Keratinocyte (primary cell): ENCODE measurements around the gene EEF1G. TPM values are rescaled to one million over a fixed set of nuclear protein-coding genes. Genes with fewer than 3 reads are reported as not detected.

ENCODE experiments used
- DNase-seq: peaks from one replicate; pipeline ENCODE4 v3.0.0-alpha.2; 2011; ENCODE audit warnings: low read depth, missing footprints, low spot score
- FAIRE-seq: peaks from 2 replicates; lab custom pipeline; 2011; peaks lifted over from hg19 to GRCh38; lab: Jason Lieb, UNC
- H2AFZ ChIP-seq: 2 replicates; pipeline ENCODE4 v1.6.0; 2012; ENCODE audit warnings: low read length, control low read depth, inconsistent platforms; ENCODE audit not compliant: control insufficient read depth
- H3K27ac ChIP-seq: 2 replicates; pipeline ENCODE4 v1.5.1; 2011; ENCODE audit warnings: low read length; ENCODE audit not compliant: control insufficient read depth, insufficient read depth
- H3K27me3 ChIP-seq: 3 replicates; pipeline ENCODE4 v1.6.0; 2011; ENCODE audit warnings: low read length; ENCODE audit not compliant: control insufficient read depth, insufficient read depth; ENCODE audit errors: extremely low read depth
- H3K36me3 ChIP-seq, 2 experiments: 2 replicates in 1 of 2; 3 replicates in 1 of 2; pipeline ENCODE4 v1.5.1; 2011; ENCODE audit warnings: low read length in 2 of 2, mild to moderate bottlenecking in 1 of 2; ENCODE audit not compliant: control insufficient read depth in 2 of 2, insufficient read depth in 2 of 2; ENCODE audit errors: extremely low read depth in 1 of 2
- H3K4me1 ChIP-seq: 3 replicates; pipeline ENCODE4 v1.5.1; 2011; ENCODE audit warnings: low read length; ENCODE audit not compliant: control insufficient read depth, insufficient read depth; ENCODE audit errors: extremely low read depth
- H3K4me2 ChIP-seq: 3 replicates; pipeline ENCODE4 v1.6.0; 2011; ENCODE audit warnings: low read depth, low read length; ENCODE audit not compliant: control insufficient read depth, insufficient read depth; ENCODE audit errors: extremely low read depth
- H3K4me3 ChIP-seq, 3 experiments: fragments of 200-600 bp in 1 of 3; sonication (generic) in 1 of 3; 2 replicates in 2 of 3; 3 replicates in 1 of 3; pipeline ENCODE4 v1.5.1; 2011 to 2016; ENCODE audit warnings: low read length in 3 of 3, mild to moderate bottlenecking in 3 of 3, control low read depth in 2 of 3, inconsistent platforms in 1 of 3, low read depth in 1 of 3, mixed read lengths in 1 of 3, mixed run types in 1 of 3, moderate library complexity in 1 of 3; ENCODE audit not compliant: control insufficient read depth in 2 of 3, insufficient read depth in 2 of 3; ENCODE audit errors: extremely low read depth in 1 of 3
- H3K79me2 ChIP-seq: 2 replicates; pipeline ENCODE4 v1.6.0; 2012; ENCODE audit warnings: low read length; ENCODE audit not compliant: control insufficient read depth, insufficient read depth
- H3K9ac ChIP-seq: 3 replicates; pipeline ENCODE4 v1.6.0; 2011; ENCODE audit warnings: low read length; ENCODE audit not compliant: control insufficient read depth, insufficient read depth; ENCODE audit errors: extremely low read depth
- H3K9me1 ChIP-seq: 3 replicates; pipeline ENCODE4 v1.6.0; 2011; ENCODE audit warnings: low read length; ENCODE audit not compliant: control insufficient read depth, insufficient read depth; ENCODE audit errors: extremely low read depth
- H3K9me3 ChIP-seq: 2 replicates; pipeline ENCODE4 v1.5.1; 2012; ENCODE audit warnings: low read depth, low read length; ENCODE audit not compliant: control insufficient read depth
- H4K20me1 ChIP-seq: 3 replicates; pipeline ENCODE4 v1.6.0; 2011; ENCODE audit warnings: low read length; ENCODE audit not compliant: control insufficient read depth, insufficient read depth; ENCODE audit errors: extremely low read depth
- CTCF ChIP-seq, 3 experiments: IDR thresholded peaks in 1 of 3; conservative IDR thresholded peaks in 1 of 3; optimal IDR thresholded peaks in 1 of 3; 2 replicates in 2 of 3; 3 replicates in 1 of 3; pipeline versions ENCODE3 to v1.5.1; 2011; ENCODE audit warnings: low read length in 3 of 3, mild to moderate bottlenecking in 3 of 3, moderate library complexity in 2 of 3, control low read depth in 1 of 3, inconsistent platforms in 1 of 3; ENCODE audit not compliant: insufficient read depth in 2 of 3; ENCODE audit errors: extremely low read depth in 1 of 3
- EZH2 ChIP-seq: IDR thresholded peaks from one replicate; pipeline ENCODE4 v1.6.1; 2012; ENCODE audit warnings: inconsistent platforms, mild to moderate bottlenecking, low read length, moderate library complexity
- dilution Hi-C: fragments of 300-500 bp; cut with MboI; formaldehyde crosslinking; loops from one replicate; pipeline ENCODE4 v1.7.0; 2020; ENCODE audit warnings: low sequenced_read_pairs; ENCODE audit not compliant: extremely low pct_ligation_motif_present
- polyA plus RNA-seq, 5 experiments: library from polyadenylated mRNA; depleted of rRNA in 3 of 5; stranded (reverse) in 3 of 5; stranded (forward) in 1 of 5; unstranded in 1 of 5; fragments of >200 nt; gene quantifications; 1 replicate in 1 of 5; 2 replicates in 3 of 5; 3 replicates in 1 of 5; pipeline versions ENCODE4 v1.2.1 to v1.2.3, GENCODE V29; 2011 to 2012; ENCODE audit warnings: missing spikeins in 2 of 5, low read depth in 1 of 5, low replicate concordance in 1 of 5

EEF1G gene
- polyA plus RNA-seq, 1 donor (not counting 4 experiments of a cell fraction or from before 2014, with no cell fraction given), result 1,735 TPM

GRCh38 chr11:62607714-62608113, 34.0 kb upstream of the EEF1G start:
- no peak overlapping the region for H2AFZ ChIP-seq
- no peaks in the 10 kb centered on the region for H3K9me1 ChIP-seq
- H3K79me2 ChIP-seq, result no peaks in the 10 kb centered on the region
- no peak for TF ChIP-seq CTCF (optimal IDR thresholded peaks at IDR 0.05 in 1 of 3, IDR thresholded peaks at IDR 0.05 in 1 of 3, conservative IDR thresholded peaks at IDR 0.05 in 1 of 3; ENCODE audit: extremely low read depth in 1 of 3, insufficient read depth in 2 of 3, low read length in 3 of 3)
- DNase-seq (no peak), FAIRE-seq (no peak)
- H3K4me1 ChIP-seq, result peaks cover 8% of the 10 kb centered on the region
- H3K27ac ChIP-seq, result no peak overlapping the region
- H3K9me3 ChIP-seq, result no peaks in the 10 kb centered on the region
- H3K4me3 ChIP-seq, result no peak overlapping the region
- H3K36me3 ChIP-seq, result peaks cover 13 to 14% of the 10 kb centered on the region in 2 experiments
- no peaks in the 10 kb centered on the region for H3K27me3 ChIP-seq
- H3K4me2 ChIP-seq, result no peak overlapping the region
- H3K9ac ChIP-seq, result no peak overlapping the region
- H4K20me1 ChIP-seq, result no peaks in the 10 kb centered on the region
- dilution Hi-C loops, result no loop called here

GRCh38 chr11:62605902-62606301, 32.2 kb upstream of the EEF1G start:
- peaks cover 3% of the 10 kb centered on the region for H3K4me1 ChIP-seq
- H3K27me3 ChIP-seq, result no peaks in the 10 kb centered on the region
- no peak for FAIRE-seq
- TF ChIP-seq EZH2, result no peak
- no peak for TF ChIP-seq CTCF (optimal IDR thresholded peaks at IDR 0.05 in 1 of 3, IDR thresholded peaks at IDR 0.05 in 1 of 3, conservative IDR thresholded peaks at IDR 0.05 in 1 of 3; ENCODE audit: extremely low read depth in 1 of 3, insufficient read depth in 2 of 3, low read length in 3 of 3)
- H3K4me2 ChIP-seq, result no peak overlapping the region
- no peak overlapping the region for H3K27ac ChIP-seq
- no peak overlapping the region for H3K9ac ChIP-seq
- no peak overlapping the region for H3K4me3 ChIP-seq
- H3K36me3 ChIP-seq, result peaks cover 13 to 14% of the 10 kb centered on the region in 2 experiments
- H2AFZ ChIP-seq, result no peak overlapping the region
- DNase-seq, result no peak
- no peaks in the 10 kb centered on the region for H3K9me1 ChIP-seq
- dilution Hi-C loops, result no loop called here
- H3K9me3 ChIP-seq, result no peaks in the 10 kb centered on the region
- H3K79me2 ChIP-seq, result peaks cover 6% of the 10 kb centered on the region
- H4K20me1 ChIP-seq, result no peaks in the 10 kb centered on the region
